Breast epithelium (tissue), 3 donors: ENCODE measurements around the gene ATXN1.

Experiments
- POLR2A ChIP-seq: fragments of 450-650 bp; IDR thresholded peaks from one replicate; pipeline ENCODE4 v1.6.1; 2016; ENCODE audit warnings: antibody characterized with exemption, mild to moderate bottlenecking, moderate library complexity
- TF ChIP-seq, protein P1 (sequence below), 3 donors: fragments of 450-650 bp; IDR thresholded peaks; one replicate each; pipeline ENCODE4 v1.5.1; 2016 to 2017; ENCODE audit warnings: antibody characterized with exemption in 3 of 3, mild to moderate bottlenecking in 3 of 3, moderate library complexity in 3 of 3

- TF ChIP-seq POLR2A: no peak
- TF ChIP-seq, protein P1, sequence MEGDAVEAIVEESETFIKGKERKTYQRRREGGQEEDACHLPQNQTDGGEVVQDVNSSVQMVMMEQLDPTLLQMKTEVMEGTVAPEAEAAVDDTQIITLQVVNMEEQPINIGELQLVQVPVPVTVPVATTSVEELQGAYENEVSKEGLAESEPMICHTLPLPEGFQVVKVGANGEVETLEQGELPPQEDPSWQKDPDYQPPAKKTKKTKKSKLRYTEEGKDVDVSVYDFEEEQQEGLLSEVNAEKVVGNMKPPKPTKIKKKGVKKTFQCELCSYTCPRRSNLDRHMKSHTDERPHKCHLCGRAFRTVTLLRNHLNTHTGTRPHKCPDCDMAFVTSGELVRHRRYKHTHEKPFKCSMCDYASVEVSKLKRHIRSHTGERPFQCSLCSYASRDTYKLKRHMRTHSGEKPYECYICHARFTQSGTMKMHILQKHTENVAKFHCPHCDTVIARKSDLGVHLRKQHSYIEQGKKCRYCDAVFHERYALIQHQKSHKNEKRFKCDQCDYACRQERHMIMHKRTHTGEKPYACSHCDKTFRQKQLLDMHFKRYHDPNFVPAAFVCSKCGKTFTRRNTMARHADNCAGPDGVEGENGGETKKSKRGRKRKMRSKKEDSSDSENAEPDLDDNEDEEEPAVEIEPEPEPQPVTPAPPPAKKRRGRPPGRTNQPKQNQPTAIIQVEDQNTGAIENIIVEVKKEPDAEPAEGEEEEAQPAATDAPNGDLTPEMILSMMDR (IDR thresholded peaks at IDR 0.05): no peak
Measured at GRCh38 chr6:16555550-16555949, 205.7 kb downstream of the ATXN1 start.
